ENCODE measurements around the gene ARID1B.

DNA sequence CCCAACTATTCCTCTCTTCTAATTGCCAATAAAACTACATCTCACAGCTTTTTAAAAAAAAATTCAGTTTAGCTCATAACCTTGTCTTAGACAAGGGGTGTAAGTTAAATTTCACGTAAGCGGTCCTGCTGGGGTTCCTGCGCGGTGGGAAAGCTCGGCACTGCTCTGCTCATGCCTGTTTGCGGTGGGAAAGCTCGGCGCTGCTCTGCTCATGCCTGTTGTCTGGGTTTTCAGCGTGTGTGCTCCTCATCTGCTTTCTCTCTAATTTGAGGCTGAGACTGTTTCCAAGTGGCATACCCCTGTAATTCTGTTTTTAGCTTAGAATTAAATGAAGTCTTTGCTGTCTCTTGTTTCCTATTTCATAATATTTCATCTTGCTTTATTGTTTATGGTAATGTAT lies 18.6 kb downstream of the ARID1B start:
- TF ChIP-seq, protein P1, sequence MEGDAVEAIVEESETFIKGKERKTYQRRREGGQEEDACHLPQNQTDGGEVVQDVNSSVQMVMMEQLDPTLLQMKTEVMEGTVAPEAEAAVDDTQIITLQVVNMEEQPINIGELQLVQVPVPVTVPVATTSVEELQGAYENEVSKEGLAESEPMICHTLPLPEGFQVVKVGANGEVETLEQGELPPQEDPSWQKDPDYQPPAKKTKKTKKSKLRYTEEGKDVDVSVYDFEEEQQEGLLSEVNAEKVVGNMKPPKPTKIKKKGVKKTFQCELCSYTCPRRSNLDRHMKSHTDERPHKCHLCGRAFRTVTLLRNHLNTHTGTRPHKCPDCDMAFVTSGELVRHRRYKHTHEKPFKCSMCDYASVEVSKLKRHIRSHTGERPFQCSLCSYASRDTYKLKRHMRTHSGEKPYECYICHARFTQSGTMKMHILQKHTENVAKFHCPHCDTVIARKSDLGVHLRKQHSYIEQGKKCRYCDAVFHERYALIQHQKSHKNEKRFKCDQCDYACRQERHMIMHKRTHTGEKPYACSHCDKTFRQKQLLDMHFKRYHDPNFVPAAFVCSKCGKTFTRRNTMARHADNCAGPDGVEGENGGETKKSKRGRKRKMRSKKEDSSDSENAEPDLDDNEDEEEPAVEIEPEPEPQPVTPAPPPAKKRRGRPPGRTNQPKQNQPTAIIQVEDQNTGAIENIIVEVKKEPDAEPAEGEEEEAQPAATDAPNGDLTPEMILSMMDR (conservative IDR thresholded peaks at IDR 0.05; ENCODE audit: low read depth, low read length), result no peak
- TF ChIP-seq POLR2A (IDR thresholded peaks at IDR 0.05; ENCODE audit: low read depth, low read length) (no peak), RAD21 (IDR thresholded peaks at IDR 0.05; ENCODE audit: low read length) (no peak), RCOR1 (IDR thresholded peaks at IDR 0.05; ENCODE audit: insufficient replicate concordance, low read length) (no peak), MAZ (IDR thresholded peaks at IDR 0.05; ENCODE audit: borderline replicate concordance, low read depth, low read length) (no peak), CEBPB (IDR thresholded peaks at IDR 0.05; ENCODE audit: low read depth, low read length) (no peak), BHLHE40 (IDR thresholded peaks at IDR 0.05; ENCODE audit: low read depth, low read length) (no peak), ELK1 (IDR thresholded peaks at IDR 0.05; ENCODE audit: borderline replicate concordance, low read depth, low read length) (no peak), CHD1 (IDR thresholded peaks at IDR 0.05; ENCODE audit: low read depth, low read length) (no peak), USF2 (IDR thresholded peaks at IDR 0.05; ENCODE audit: low read depth, low read length) (no peak)

All from IMR-90 (cell line).